ENCODE measurements around the gene SATB2.

DNA sequence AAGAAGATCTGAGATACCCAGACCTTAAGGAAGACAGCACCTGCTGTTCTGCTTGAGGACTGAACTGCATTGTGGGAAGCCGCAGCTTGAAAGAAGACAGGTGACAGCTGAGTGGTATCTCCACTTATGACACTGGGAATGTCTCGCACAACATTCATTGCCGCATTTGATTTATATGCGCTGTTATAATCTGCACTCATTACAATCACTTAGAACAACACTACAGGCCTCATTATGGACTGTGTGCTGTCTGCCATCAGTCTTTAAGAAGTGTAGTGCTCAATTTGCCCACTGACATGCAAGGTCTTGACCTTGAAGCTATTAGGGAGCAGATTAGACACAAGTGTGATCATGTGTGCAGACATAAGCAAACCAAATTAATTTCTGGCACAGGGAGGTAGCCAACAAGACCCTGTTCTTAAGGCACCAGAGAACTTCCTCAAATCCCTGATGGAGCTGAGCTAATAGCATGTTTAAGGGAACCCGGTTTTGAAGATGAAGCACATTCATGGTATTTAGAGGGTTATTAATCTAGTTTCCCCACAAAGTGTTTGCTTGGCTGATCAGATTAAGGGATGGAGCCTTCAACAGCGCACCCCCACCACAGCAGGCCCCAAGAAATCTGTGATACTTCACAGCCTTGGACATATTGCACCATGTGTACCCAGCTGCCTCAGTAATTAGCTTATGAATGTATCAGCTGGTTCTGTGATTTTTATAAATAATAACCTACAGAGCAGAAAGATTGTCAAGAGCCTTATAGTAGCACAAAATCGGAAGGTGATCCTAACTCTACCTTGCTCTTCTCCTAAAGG lies 146.8 kb downstream of the SATB2 start:
- TF ChIP-seq, protein P1, sequence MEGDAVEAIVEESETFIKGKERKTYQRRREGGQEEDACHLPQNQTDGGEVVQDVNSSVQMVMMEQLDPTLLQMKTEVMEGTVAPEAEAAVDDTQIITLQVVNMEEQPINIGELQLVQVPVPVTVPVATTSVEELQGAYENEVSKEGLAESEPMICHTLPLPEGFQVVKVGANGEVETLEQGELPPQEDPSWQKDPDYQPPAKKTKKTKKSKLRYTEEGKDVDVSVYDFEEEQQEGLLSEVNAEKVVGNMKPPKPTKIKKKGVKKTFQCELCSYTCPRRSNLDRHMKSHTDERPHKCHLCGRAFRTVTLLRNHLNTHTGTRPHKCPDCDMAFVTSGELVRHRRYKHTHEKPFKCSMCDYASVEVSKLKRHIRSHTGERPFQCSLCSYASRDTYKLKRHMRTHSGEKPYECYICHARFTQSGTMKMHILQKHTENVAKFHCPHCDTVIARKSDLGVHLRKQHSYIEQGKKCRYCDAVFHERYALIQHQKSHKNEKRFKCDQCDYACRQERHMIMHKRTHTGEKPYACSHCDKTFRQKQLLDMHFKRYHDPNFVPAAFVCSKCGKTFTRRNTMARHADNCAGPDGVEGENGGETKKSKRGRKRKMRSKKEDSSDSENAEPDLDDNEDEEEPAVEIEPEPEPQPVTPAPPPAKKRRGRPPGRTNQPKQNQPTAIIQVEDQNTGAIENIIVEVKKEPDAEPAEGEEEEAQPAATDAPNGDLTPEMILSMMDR (IDR thresholded peaks at IDR 0.05), result no peak
- no peak for TF ChIP-seq POLR2A (IDR thresholded peaks at IDR 0.05)

Measured in right lobe of liver (tissue), 4 donors.